GM18907 (cell line): ENCODE data around the gene FAM210A.
"Not testable (repeated sequence)": the region's sequence is repeated elsewhere in the genome, so short reads cannot be mapped to it uniquely, and the experiment has no call there.

Experiments used
- ATAC-seq: cut with Tn5 transposase; IDR thresholded peaks from one replicate; pipeline ENCODE4 v1.9.1; 2021; ENCODE audit warnings: mild to moderate bottlenecking, moderate library complexity; ENCODE audit not compliant: unreplicated experiment

FAM210A gene

GRCh38 chr18:13703899-13704298 is 22.5 kb downstream of the FAM210A start:
- ATAC-seq, result no peak

GRCh38 chr18:13700153-13700552 is 26.2 kb downstream of the FAM210A start:
- no peak for ATAC-seq

- ATAC-seq, result no peak
Measured at GRCh38 chr18:13696961-13697360, 29.4 kb downstream of the FAM210A start.

- ATAC-seq, result not testable (repeated sequence)
Measured at GRCh38 chr18:13695337-13695736, 31.0 kb downstream of the FAM210A start.

GRCh38 chr18:13690060-13690459 is 36.3 kb downstream of the FAM210A start:
- ATAC-seq, result not testable (repeated sequence)

GRCh38 chr18:13688191-13689136 is 37.9 kb downstream of the FAM210A start:
- no peak for ATAC-seq

GRCh38 chr18:13684546-13684945 is 41.8 kb downstream of the FAM210A start:
- no peak for ATAC-seq

- ATAC-seq, result no peak
Measured at GRCh38 chr18:13681701-13682100, 44.7 kb downstream of the FAM210A start.

GRCh38 chr18:13680612-13681011 is 45.7 kb downstream of the FAM210A start:
- ATAC-seq, result no peak

- ATAC-seq, result not testable (repeated sequence)
Measured at GRCh38 chr18:13677350-13677749, 49.0 kb downstream of the FAM210A start.

- no peak for ATAC-seq
Measured at GRCh38 chr18:13676471-13676870, 49.9 kb downstream of the FAM210A start.

GRCh38 chr18:13672657-13673056 is 53.7 kb downstream of the FAM210A start:
- no peak for ATAC-seq

- ATAC-seq, result no peak
Measured at GRCh38 chr18:13661779-13662256, 64.5 kb downstream of the FAM210A start.

- no peak for ATAC-seq
Measured at GRCh38 chr18:13661051-13661778, 65.1 kb downstream of the FAM210A start.

- no peak for ATAC-seq
Measured at GRCh38 chr18:13660510-13660909, 65.8 kb downstream of the FAM210A start.

GRCh38 chr18:13658436-13659204 is 67.7 kb downstream of the FAM210A start:
- ATAC-seq, result no peak

- no peak for ATAC-seq
Measured at GRCh38 chr18:13657974-13658373, 68.4 kb downstream of the FAM210A start.

GRCh38 chr18:13653746-13654433 is 72.5 kb downstream of the FAM210A start:
- ATAC-seq, result no peak

GRCh38 chr18:13649397-13650390 is 76.7 kb downstream of the FAM210A start:
- ATAC-seq, result no peak
